ENCODE measurements around the gene PCLAF.

Gene PCLAF

GRCh38 chr15:64324165-64324877, 56.9 kb downstream of the PCLAF start:
- H3K4me3 ChIP-seq (replicated peaks; ENCODE audit: low read depth, low read length) = no peak overlapping the region
- no peak for DNase-seq (ENCODE audit: extremely low read depth, low read depth)
- TF ChIP-seq, protein P1, sequence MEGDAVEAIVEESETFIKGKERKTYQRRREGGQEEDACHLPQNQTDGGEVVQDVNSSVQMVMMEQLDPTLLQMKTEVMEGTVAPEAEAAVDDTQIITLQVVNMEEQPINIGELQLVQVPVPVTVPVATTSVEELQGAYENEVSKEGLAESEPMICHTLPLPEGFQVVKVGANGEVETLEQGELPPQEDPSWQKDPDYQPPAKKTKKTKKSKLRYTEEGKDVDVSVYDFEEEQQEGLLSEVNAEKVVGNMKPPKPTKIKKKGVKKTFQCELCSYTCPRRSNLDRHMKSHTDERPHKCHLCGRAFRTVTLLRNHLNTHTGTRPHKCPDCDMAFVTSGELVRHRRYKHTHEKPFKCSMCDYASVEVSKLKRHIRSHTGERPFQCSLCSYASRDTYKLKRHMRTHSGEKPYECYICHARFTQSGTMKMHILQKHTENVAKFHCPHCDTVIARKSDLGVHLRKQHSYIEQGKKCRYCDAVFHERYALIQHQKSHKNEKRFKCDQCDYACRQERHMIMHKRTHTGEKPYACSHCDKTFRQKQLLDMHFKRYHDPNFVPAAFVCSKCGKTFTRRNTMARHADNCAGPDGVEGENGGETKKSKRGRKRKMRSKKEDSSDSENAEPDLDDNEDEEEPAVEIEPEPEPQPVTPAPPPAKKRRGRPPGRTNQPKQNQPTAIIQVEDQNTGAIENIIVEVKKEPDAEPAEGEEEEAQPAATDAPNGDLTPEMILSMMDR (IDR thresholded peaks at IDR 0.05; ENCODE audit: low read depth, low read length, missing control alignments) = no peak

GRCh38 chr15:64315216-64315615, 66.0 kb downstream of the PCLAF start:
- no peak for DNase-seq (ENCODE audit: extremely low read depth, low read depth)
- TF ChIP-seq, protein P1 (IDR thresholded peaks at IDR 0.05; ENCODE audit: low read depth, low read length, missing control alignments) = no peak
- no peak overlapping the region for H3K4me3 ChIP-seq (replicated peaks; ENCODE audit: low read depth, low read length)

- TF ChIP-seq, protein P1 (IDR thresholded peaks at IDR 0.05; ENCODE audit: low read depth, low read length, missing control alignments) = no peak
- no peak for DNase-seq (ENCODE audit: extremely low read depth, low read depth)
- no peak overlapping the region for H3K4me3 ChIP-seq (replicated peaks; ENCODE audit: low read depth, low read length)
These were observed 66.8 kb downstream of the PCLAF start for GRCh38 chr15:64314456-64314855.

All from HFF-Myc (cell line).